Brain microvascular endothelial cell (primary cell): ENCODE results near the gene CCDC85C.

Experiments used
- DNase-seq: peaks from one replicate; pipeline ENCODE4 v3.0.0-alpha.2; 2020
- H3K27ac ChIP-seq: fragments of 250-450 bp; sonication (Bioruptor Pico); 2 replicates; pipeline ENCODE4 v1.5.1; 2020; ENCODE audit warnings: mild to moderate bottlenecking, moderate library complexity
- H3K27me3 ChIP-seq: fragments of 250-450 bp; sonication (Bioruptor Pico); replicated peaks from 2 replicates; pipeline ENCODE4 v1.5.1; 2020; ENCODE audit warnings: mild to moderate bottlenecking
- H3K36me3 ChIP-seq: fragments of 250-450 bp; sonication (Bioruptor Pico); replicated peaks from 2 replicates; pipeline ENCODE4 v1.5.1; 2020; ENCODE audit warnings: mild to moderate bottlenecking
- H3K4me3 ChIP-seq: 2 replicates; pipeline ENCODE4 v1.5.1; 2011; ENCODE audit warnings: low read depth, mild to moderate bottlenecking, control low read depth, low read length, moderate library complexity
- in situ Hi-C: cut with HindIII; loops from 2 replicates; pipeline ENCODE4 v1.10.0; 2017; ENCODE audit warnings: low sequenced_read_pairs, low pct_ligation_motif_present
- TF ChIP-seq, protein P1 (sequence below): IDR thresholded peaks from 2 replicates; pipeline ENCODE4 v1.5.1; 2011; ENCODE audit warnings: low read depth, mild to moderate bottlenecking, moderate library complexity, low read length, control low read depth, inconsistent platforms; ENCODE audit errors: missing control alignments

CCDC85C gene

DNA sequence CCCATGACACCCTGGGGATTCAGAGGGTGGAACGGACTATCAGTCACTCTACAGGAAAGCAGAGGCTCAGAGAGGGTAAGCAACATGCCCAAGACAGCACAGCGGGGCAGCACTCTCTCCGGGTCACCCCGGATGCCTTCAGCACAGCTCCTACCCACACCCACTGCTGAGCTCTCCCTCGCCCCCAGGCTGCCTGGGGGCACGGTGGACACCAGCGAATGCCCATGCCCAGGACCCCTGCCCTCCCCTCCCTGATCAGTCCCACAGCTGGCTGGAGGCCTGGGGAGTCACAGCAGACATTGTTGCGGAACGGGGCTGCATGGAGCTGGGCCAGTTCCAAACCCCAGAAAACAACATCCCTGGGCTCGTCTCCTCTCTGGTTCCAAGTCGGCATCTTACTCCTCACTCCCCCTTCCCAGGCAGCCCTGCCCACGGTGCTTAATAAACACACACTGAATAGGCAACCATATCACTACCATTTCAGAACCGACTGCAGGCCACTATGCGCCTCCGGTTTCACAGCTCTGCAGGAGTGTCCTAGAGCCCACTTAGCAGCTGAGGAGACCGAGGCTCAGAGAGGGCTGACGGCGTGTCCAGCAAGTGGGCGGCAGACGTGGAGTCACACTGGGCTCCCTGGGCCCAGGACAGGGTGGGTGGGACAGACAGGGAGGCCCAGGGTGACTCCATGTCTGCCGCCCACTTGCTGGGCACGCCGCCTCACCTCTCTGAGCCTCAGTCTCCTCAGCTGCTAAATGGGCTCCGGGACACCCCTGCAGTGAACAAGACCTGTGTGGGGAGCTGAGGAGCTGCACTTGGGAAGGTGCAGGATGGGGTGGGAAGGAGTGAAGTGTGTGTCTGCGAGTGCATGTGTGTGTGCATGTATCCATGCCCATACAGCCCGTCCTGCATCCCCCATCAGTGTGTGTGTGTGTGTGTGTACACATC is 27.0 kb downstream of the CCDC85C start:
- Histone ChIP-seq H3K27ac (no peak overlapping the region), H3K36me3 (no peaks in the 10 kb centered on the region), H3K4me3 (no peak overlapping the region), H3K27me3 (no peaks in the 10 kb centered on the region)
- in situ Hi-C loops: no loop called here
- TF ChIP-seq, protein P1, sequence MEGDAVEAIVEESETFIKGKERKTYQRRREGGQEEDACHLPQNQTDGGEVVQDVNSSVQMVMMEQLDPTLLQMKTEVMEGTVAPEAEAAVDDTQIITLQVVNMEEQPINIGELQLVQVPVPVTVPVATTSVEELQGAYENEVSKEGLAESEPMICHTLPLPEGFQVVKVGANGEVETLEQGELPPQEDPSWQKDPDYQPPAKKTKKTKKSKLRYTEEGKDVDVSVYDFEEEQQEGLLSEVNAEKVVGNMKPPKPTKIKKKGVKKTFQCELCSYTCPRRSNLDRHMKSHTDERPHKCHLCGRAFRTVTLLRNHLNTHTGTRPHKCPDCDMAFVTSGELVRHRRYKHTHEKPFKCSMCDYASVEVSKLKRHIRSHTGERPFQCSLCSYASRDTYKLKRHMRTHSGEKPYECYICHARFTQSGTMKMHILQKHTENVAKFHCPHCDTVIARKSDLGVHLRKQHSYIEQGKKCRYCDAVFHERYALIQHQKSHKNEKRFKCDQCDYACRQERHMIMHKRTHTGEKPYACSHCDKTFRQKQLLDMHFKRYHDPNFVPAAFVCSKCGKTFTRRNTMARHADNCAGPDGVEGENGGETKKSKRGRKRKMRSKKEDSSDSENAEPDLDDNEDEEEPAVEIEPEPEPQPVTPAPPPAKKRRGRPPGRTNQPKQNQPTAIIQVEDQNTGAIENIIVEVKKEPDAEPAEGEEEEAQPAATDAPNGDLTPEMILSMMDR: no peak
- DNase-seq: no peak

DNA sequence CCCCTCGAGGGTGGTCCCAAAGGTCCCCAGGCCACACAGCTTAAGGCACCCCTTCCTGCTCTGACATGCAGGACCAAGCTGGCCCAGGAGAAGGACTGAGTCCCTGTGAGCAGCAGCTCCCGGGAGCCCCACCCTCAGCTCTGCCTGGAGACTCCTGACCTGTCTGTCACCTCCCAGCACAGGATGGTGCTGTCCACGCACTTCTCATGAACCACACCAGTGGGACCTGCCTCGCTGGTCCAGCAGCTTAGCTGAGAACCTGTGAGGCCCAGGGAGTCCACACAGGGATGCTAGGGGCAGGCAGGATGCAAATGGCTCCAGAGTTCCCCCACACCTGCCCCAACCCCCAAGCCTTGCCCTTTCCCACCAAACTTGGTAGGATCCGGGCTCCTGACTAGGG is 27.7 kb downstream of the CCDC85C start:
- TF ChIP-seq, protein P1: no peak
- no peaks in the 10 kb centered on the region for H3K36me3 ChIP-seq
- H3K27me3 ChIP-seq: no peaks in the 10 kb centered on the region
- in situ Hi-C loops: no loop called here
- DNase-seq: no peak
- no peak overlapping the region for H3K27ac ChIP-seq
- no peak overlapping the region for H3K4me3 ChIP-seq

DNA sequence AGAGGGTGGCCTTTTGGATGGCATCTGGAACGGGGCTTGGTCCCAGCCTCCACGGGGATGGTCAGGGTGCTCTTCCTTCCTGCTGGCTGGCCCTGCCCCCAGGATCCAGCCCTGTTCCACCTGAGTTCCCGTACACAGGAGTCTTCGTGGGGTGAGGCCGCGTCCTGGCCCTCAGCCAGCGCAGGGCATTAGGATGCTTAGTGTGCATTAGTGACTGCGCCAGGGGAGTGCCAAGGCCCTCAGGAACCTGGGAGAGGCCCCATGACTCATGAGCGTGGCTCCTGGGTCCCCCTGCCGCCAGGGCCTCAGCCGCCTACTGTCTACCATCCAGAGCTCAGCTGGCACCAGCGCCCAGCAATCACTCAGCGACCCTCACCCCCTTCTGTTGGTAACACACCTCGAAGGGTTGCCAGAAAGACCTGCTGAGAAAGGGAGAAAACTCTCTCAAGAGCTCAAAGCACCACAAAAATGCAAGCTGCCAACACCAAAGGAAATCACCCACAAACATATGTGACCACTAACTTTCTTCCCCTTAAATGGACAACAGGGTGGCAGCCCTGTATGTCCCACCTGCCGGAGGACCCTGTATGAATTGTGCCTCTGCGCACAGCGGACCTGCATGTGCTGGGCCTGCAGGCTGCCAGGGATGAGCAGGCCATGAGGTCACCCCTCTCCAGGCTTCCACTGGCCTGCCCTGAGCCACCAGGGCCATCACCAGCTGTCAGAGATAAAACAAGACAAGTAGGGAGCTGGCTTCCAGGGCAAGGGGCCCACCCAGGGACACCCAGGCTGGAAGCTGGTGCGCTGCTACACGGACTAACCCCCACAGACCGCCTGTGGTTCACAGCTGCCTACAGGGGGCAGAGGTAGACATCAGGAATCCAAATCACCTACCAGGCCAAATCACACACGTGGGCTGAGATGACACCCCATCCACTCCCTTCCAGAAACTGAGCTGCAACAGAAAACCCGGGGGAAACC is 28.7 kb downstream of the CCDC85C start:
- H3K4me3 ChIP-seq: no peak overlapping the region
- H3K36me3 ChIP-seq: no peaks in the 10 kb centered on the region
- in situ Hi-C loops: no loop called here
- H3K27ac ChIP-seq: no peak overlapping the region
- no peak for DNase-seq
- TF ChIP-seq, protein P1: peak; percentile 48
- H3K27me3 ChIP-seq: no peaks in the 10 kb centered on the region

DNA sequence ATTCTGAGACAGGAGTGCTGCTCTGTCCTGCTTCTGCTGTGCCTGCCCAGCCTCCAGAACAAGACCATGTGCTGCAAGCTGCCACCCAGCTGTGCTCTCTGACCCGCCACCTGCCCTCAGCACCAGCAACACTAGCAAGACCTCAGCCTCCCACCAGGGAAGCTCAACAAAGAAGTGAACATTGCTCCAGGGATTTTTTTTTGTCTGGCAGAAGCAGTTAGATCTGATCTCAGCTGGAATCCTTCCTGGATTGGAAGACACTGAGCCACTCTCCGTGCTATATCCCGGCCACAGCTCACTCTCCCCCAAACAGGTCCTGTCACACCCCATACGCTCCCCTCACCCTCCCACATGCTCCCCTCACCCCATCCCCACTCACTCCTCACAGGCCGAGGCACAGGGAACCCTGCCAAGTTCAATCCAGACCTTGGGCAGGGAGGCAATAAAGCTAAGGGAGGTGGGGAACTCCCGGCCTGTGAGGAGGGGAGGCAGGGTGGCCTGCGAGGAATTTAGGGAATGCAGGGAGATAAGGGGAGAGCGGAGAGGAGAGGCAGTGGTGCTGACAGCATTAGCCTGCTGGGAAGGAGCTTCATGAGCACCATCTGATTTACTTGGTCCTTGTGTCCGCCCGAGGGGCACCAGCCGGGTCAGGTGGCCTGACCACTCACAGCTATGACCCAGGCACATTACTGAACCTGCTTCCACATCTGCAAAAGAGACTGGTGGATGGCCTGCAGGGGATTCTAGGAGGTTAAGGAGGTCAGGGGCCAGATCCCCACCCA is 29.7 kb downstream of the CCDC85C start:
- H3K27ac ChIP-seq: no peak overlapping the region
- H3K4me3 ChIP-seq: no peak overlapping the region
- TF ChIP-seq, protein P1: no peak
- no peaks in the 10 kb centered on the region for H3K36me3 ChIP-seq
- in situ Hi-C loops: no loop called here
- DNase-seq: peak; percentile 55
- no peaks in the 10 kb centered on the region for H3K27me3 ChIP-seq

DNA sequence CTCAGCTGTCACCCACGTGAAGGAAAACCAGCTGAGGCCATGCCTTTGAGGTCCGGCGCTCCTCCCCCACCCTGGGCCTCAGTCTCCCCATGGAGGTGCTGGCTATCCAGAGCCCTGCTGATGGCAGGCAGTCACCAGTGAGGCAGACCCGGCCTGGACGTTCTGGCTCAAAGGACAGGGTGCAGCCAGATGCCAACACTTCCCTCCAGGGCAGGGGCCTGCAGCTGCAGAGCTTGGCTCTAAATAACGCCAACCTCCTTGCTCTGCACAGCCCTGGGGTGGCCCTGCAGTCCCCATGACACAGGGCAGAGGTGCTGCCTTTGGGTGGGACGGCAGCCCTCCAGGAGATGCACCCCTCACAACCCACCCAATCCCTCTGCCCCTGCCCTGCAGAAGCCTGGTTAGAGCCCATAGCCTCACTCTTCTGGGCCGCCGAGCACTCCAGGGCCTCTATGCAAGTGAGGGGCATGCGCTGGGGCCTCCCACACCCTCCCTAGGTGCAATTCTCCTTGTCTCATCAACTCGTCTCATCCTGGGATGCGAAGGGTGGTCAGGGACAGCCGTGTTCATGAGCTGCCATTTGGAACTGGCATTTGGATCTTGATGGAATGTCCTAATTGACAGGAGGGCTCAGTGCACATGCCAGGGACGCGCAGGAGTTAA is 30.4 kb downstream of the CCDC85C start:
- no peaks in the 10 kb centered on the region for H3K36me3 ChIP-seq
- no peak overlapping the region for H3K4me3 ChIP-seq
- H3K27ac ChIP-seq: no peak overlapping the region
- TF ChIP-seq, protein P1: no peak
- H3K27me3 ChIP-seq: no peaks in the 10 kb centered on the region
- no peak for DNase-seq
- in situ Hi-C loops: no loop called here
